H9 (cell line): Measurements from ENCODE around the gene PIRT. TPM values are rescaled to one million over a fixed set of nuclear protein-coding genes. Genes with fewer than 3 reads are reported as not detected.

Source experiments
- DNase-seq: peaks from one replicate; pipeline ENCODE4 v3.0.0-alpha.2; 2017
- H2AFZ ChIP-seq: one replicate; pipeline ENCODE4 v1.6.1; 2013; ENCODE audit warnings: mild to moderate bottlenecking, low read length, control low read depth, moderate library complexity
- H2AK5ac ChIP-seq: 2 replicates; pipeline ENCODE4 v1.6.1; 2013; ENCODE audit warnings: low read length, control low read depth, mixed read lengths; ENCODE audit not compliant: insufficient read length
- H2BK120ac ChIP-seq: one replicate; pipeline ENCODE4 v1.6.1; 2013; ENCODE audit warnings: low read depth, mild to moderate bottlenecking, low read length, control low read depth, inconsistent platforms; ENCODE audit not compliant: poor library complexity, severe bottlenecking
- H2BK12ac ChIP-seq: 2 replicates; pipeline ENCODE4 v1.6.1; 2013; ENCODE audit warnings: low read length, control low read depth, mixed read lengths, low read depth; ENCODE audit not compliant: insufficient read length
- H2BK15ac ChIP-seq: 2 replicates; pipeline ENCODE4 v1.6.1; 2013; ENCODE audit warnings: low read depth, low read length, control low read depth
- H2BK20ac ChIP-seq: one replicate; pipeline ENCODE4 v1.6.1; 2013; ENCODE audit warnings: low read depth, mild to moderate bottlenecking, low read length, control low read depth, inconsistent platforms; ENCODE audit not compliant: poor library complexity, severe bottlenecking
- H2BK5ac ChIP-seq: 2 replicates; pipeline ENCODE4 v1.6.1; 2013; ENCODE audit warnings: low read length, control low read depth, mixed read lengths; ENCODE audit not compliant: insufficient read length
- H3K14ac ChIP-seq: 2 replicates; pipeline ENCODE4 v1.6.1; 2013; ENCODE audit warnings: low read length, control low read depth; ENCODE audit not compliant: insufficient read depth
- H3K18ac ChIP-seq: 2 replicates; pipeline ENCODE4 v1.6.1; 2013; ENCODE audit warnings: low read depth, mild to moderate bottlenecking, mixed read lengths, low read length, control low read depth; ENCODE audit not compliant: insufficient read length
- H3K23ac ChIP-seq: 2 replicates; pipeline ENCODE4 v1.6.1; 2013; ENCODE audit warnings: low read length, control low read depth, mixed read lengths, low read depth; ENCODE audit not compliant: insufficient read length
- H3K23me2 ChIP-seq: 2 replicates; pipeline ENCODE4 v1.6.1; 2013; ENCODE audit warnings: low read depth, mild to moderate bottlenecking, mixed read lengths, low read length, control low read depth; ENCODE audit not compliant: insufficient read length, poor library complexity, severe bottlenecking
- H3K27ac ChIP-seq: 2 replicates; pipeline ENCODE4 v1.5.1; 2013; ENCODE audit warnings: low read length, control low read depth, mixed read lengths, low read depth; ENCODE audit not compliant: insufficient read length
- H3K27me3 ChIP-seq: 2 replicates; pipeline ENCODE4 v1.6.1; 2013; ENCODE audit warnings: low read length, control low read depth, inconsistent platforms; ENCODE audit not compliant: insufficient read depth
- H3K4ac ChIP-seq: 2 replicates; pipeline ENCODE4 v1.6.1; 2013; ENCODE audit warnings: low read depth, mild to moderate bottlenecking, control low read depth, inconsistent platforms, low read length, moderate library complexity
- H3K4me1 ChIP-seq: 2 replicates; pipeline ENCODE4 v1.6.1; 2013; ENCODE audit warnings: low read length, control low read depth, inconsistent platforms; ENCODE audit not compliant: insufficient read depth
- H3K4me2 ChIP-seq: 2 replicates; pipeline ENCODE4 v1.6.1; 2013; ENCODE audit warnings: low read length, control low read depth, mixed read lengths; ENCODE audit not compliant: insufficient read length, insufficient read depth
- H3K56ac ChIP-seq: 2 replicates; pipeline ENCODE4 v1.6.1; 2013; ENCODE audit warnings: low read depth, mild to moderate bottlenecking, mixed read lengths, low read length, control low read depth; ENCODE audit not compliant: insufficient read length
- H3K79me1 ChIP-seq: 2 replicates; pipeline ENCODE4 v1.6.1; 2013; ENCODE audit warnings: low read depth, mild to moderate bottlenecking, moderate library complexity, low read length, control low read depth, inconsistent platforms; ENCODE audit not compliant: insufficient read depth, poor library complexity, severe bottlenecking
- H3K79me2 ChIP-seq: 2 replicates; pipeline ENCODE4 v1.6.1; 2013; ENCODE audit warnings: low read length, control low read depth, inconsistent platforms; ENCODE audit not compliant: insufficient read depth
- H3K9ac ChIP-seq: 2 replicates; pipeline ENCODE4 v1.6.1; 2013; ENCODE audit warnings: low read length, control low read depth, mixed read lengths; ENCODE audit not compliant: insufficient read length; ENCODE audit errors: extremely low read depth
- H3K9me3 ChIP-seq: one replicate; pipeline ENCODE4 v1.6.1; 2013; ENCODE audit warnings: low read depth, low read length, inconsistent platforms; ENCODE audit not compliant: control insufficient read depth
- H3T11ph ChIP-seq: one replicate; pipeline ENCODE4 v1.6.1; 2013; ENCODE audit warnings: mild to moderate bottlenecking, low read length, control low read depth, inconsistent platforms
- H4K20me1 ChIP-seq: one replicate; pipeline ENCODE4 v1.6.1; 2013; ENCODE audit not compliant: control insufficient read depth, insufficient read length, insufficient read depth
- H4K5ac ChIP-seq: 2 replicates; pipeline ENCODE4 v1.6.1; 2013; ENCODE audit warnings: low read depth, mild to moderate bottlenecking, mixed read lengths, low read length, control low read depth; ENCODE audit not compliant: insufficient read length
- H4K8ac ChIP-seq: replicated peaks from 2 replicates; pipeline ENCODE4 v1.6.1; 2013; ENCODE audit warnings: low read length, control low read depth, mixed read lengths, low read depth; ENCODE audit not compliant: insufficient read length
- H4K91ac ChIP-seq: 2 replicates; pipeline ENCODE4 v1.6.1; 2013; ENCODE audit warnings: low read depth, mild to moderate bottlenecking, moderate library complexity, mixed read lengths, low read length, control low read depth; ENCODE audit not compliant: insufficient read length
- H3K27ac Mint-ChIP-seq, 3 experiments: 2 replicates in 2 of 3; 3 replicates in 1 of 3; pipeline ENCODE4 v1.8.0; 2020 to 2021; ENCODE audit warnings: mixed read lengths in 3 of 3, mild to moderate bottlenecking in 1 of 3, moderate library complexity in 1 of 3
- H3K27me3 Mint-ChIP-seq: 2 replicates; pipeline ENCODE4 v1.8.0; 2021; ENCODE audit warnings: low read depth, mild to moderate bottlenecking, moderate library complexity, mixed read lengths
- H3K36me3 Mint-ChIP-seq, 3 experiments: 2 replicates in 2 of 3; 3 replicates in 1 of 3; pipeline ENCODE4 v1.8.0; 2020 to 2021; ENCODE audit warnings: low read depth in 3 of 3, mixed read lengths in 3 of 3; ENCODE audit not compliant: insufficient read depth in 1 of 3
- H3K4me1 Mint-ChIP-seq, 2 experiments: 2 replicates each; pipeline ENCODE4 v1.8.0; 2020; ENCODE audit warnings: mixed read lengths in 2 of 2
- H3K4me3 Mint-ChIP-seq, 2 experiments: 2 replicates in 1 of 2; 3 replicates in 1 of 2; pipeline ENCODE4 v1.8.0; 2020 to 2021; ENCODE audit warnings: mild to moderate bottlenecking in 2 of 2, mixed read lengths in 2 of 2, moderate library complexity in 1 of 2
- H3K9me3 Mint-ChIP-seq, 2 experiments: 2 replicates in 1 of 2; 3 replicates in 1 of 2; pipeline ENCODE4 v1.8.0; 2020; ENCODE audit warnings: mild to moderate bottlenecking in 2 of 2, mixed read lengths in 2 of 2, moderate library complexity in 1 of 2
- CTCF ChIP-seq: fragments of 200-600 bp; sonication (generic); conservative IDR thresholded peaks from 3 replicates; pipeline ENCODE4 v1.8.0; 2021; ENCODE audit warnings: antibody characterized with exemption, mild to moderate bottlenecking
- WGBS: extraction: QIAGEN DNeasy Blood & Tissue Kit; methylation state at CpG from one replicate; pipeline ENCODE4 v1.1.7; 2013; ENCODE audit warnings: missing lambda C conversion rate, low lambda C conversion rate, mixed read lengths; ENCODE audit not compliant: insufficient read length; ENCODE audit errors: extremely low coverage; 5-methylcytosine and 5-hydroxymethylcytosine counted together
- total RNA-seq: library from RNA; stranded (reverse); gene quantifications from 2 replicates; pipeline ENCODE4 v1.2.1, GENCODE V29; 2021

Gene PIRT
- total RNA-seq, 1 experiment from 2014 or later: not detected

GRCh38 chr17:10799407-10799806, 38.5 kb downstream of the PIRT start:
- H3K4ac ChIP-seq: no peak overlapping the region
- Mint-ChIP-seq H3K4me1 (peaks cover 10 to 13% of the 10 kb centered on the region in 2 experiments), H3K27ac (no peak overlapping the region; a peak in 1 of 7 replicates), H3K9me3 (no peaks in the 10 kb centered on the region), H3K27me3 (peaks cover 1% of the 10 kb centered on the region; the same call in 1 of the 2 replicates), H3K4me3 (no peak overlapping the region), H3K36me3 (no peaks in the 10 kb centered on the region)
- no peak overlapping the region for H2BK5ac ChIP-seq
- H2BK120ac ChIP-seq: no peak overlapping the region
- H4K8ac ChIP-seq: no peak overlapping the region
- no peak overlapping the region for H3K18ac ChIP-seq
- H3K79me2 ChIP-seq: no peaks in the 10 kb centered on the region
- no peak overlapping the region for H4K91ac ChIP-seq
- TF ChIP-seq CTCF: no peak
- H3K56ac ChIP-seq: no peak overlapping the region
- no peak overlapping the region for H2AFZ ChIP-seq
- no peak for DNase-seq
- H2BK12ac ChIP-seq: no peak overlapping the region
- H3K79me1 ChIP-seq: no peaks in the 10 kb centered on the region
- no peak overlapping the region for H4K5ac ChIP-seq
- H3K4me2 ChIP-seq: no peak overlapping the region
- WGBS: no CpG with 5 or more reads among the region's 7 CpGs
- no peak overlapping the region for H3K23ac ChIP-seq
- H2AK5ac ChIP-seq: no peak overlapping the region
- no peaks in the 10 kb centered on the region for H3K9me3 ChIP-seq
- H3T11ph ChIP-seq: no peak overlapping the region
- no peak overlapping the region for H3K9ac ChIP-seq
- H3K27me3 ChIP-seq: no peaks in the 10 kb centered on the region
- H3K4me1 ChIP-seq: peaks cover 3% of the 10 kb centered on the region; the same call in 1 of the 2 replicates
- no peak overlapping the region for H2BK15ac ChIP-seq
- no peaks in the 10 kb centered on the region for H3K23me2 ChIP-seq
- no peaks in the 10 kb centered on the region for H4K20me1 ChIP-seq
- no peak overlapping the region for H2BK20ac ChIP-seq
- no peak overlapping the region for H3K27ac ChIP-seq
- H3K14ac ChIP-seq: no peak overlapping the region
